ENCODE results near the gene NANP.

The NANP gene

GRCh38 chr20:25566821-25567220 is 57.0 kb downstream of the NANP start:
- H3K4me3 ChIP-seq (ENCODE audit: low read depth, low read length) = no peak overlapping the region
- TF ChIP-seq CTCF (IDR thresholded peaks at IDR 0.05; ENCODE audit: insufficient read depth, low read length, missing control alignments) = no peak
- DNase-seq (ENCODE audit: low read depth, low spot score) = no peak
- CTCF ChIA-PET = interaction anchor here (1.1 kb wide), 1 partner anchor 26 kb away, joined by 3 read pairs; no protein-coding TSS in a partner anchor
- POLR2A ChIA-PET = no interaction called here

DNA sequence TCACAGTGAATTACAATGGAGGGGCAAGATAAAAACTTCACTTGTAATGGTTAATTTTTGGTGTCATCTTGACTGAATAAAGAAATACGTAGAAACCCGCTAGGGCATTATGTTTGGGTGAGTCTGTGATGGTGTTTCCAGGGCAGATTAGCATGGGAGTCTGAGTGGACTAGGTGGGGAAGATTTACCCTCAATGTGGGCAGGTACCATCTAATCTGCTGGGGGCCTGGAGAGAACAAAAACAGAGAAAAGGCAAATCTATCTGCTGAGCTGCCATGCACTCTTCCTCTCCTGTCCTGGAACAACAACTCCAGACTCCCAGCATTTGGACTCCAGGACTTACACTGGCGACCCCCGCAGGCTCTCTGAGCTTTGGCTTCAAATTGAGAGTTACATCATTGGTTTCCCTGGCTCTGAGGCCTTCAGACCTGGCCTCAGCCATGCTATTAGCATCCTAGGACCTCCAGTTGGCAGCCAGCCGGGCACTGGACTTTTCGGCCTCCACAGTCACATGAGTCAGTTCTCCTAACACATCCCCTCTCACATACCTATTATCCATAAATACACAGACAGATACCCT is 58.1 kb downstream of the NANP start:
- DNase-seq (ENCODE audit: low read depth, low spot score) = no peak
- H3K4me3 ChIP-seq (ENCODE audit: low read depth, low read length) = no peak overlapping the region
- CTCF ChIA-PET = interaction anchor here (0.7 kb wide), 1 partner anchor 9 kb away, joined by 3 read pairs; no protein-coding TSS in a partner anchor
- POLR2A ChIA-PET = no interaction called here
- no peak for TF ChIP-seq CTCF (IDR thresholded peaks at IDR 0.05; ENCODE audit: insufficient read depth, low read length, missing control alignments)

- no peak for DNase-seq (ENCODE audit: low read depth, low spot score)
- ChIA-PET POLR2A (no interaction called here), CTCF (interaction anchor here (1.1 kb wide), 1 partner anchor 12 kb away, joined by 3 read pairs; no protein-coding TSS in a partner anchor)
- TF ChIP-seq CTCF (IDR thresholded peaks at IDR 0.05; ENCODE audit: insufficient read depth, low read length, missing control alignments) = no peak
- no peak overlapping the region for H3K4me3 ChIP-seq (ENCODE audit: low read depth, low read length)
These were observed 59.9 kb downstream of the NANP start for GRCh38 chr20:25563876-25564275.

DNA sequence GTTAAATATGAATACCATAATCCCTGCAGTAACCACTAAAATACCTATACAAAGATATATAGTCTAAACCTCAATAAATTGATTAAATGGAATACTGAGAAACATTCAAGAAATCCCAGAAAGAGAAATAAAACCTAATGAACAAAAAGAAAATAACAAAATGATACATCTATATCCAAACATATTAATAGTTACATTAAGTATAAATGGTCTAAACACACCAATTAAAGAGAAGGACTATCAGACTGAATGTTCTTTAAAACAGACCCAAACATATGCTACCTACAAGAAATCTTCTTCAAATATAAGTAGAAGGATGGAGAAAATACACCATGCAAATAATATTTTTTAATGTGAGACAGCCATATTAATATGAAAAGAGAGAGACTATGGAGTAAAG is 60.5 kb downstream of the NANP start:
- ChIA-PET CTCF (interaction anchor here (1.1 kb wide), 1 partner anchor 12 kb away, joined by 3 read pairs; no protein-coding TSS in a partner anchor), POLR2A (no interaction called here)
- H3K4me3 ChIP-seq (ENCODE audit: low read depth, low read length) = no peak overlapping the region
- TF ChIP-seq CTCF (IDR thresholded peaks at IDR 0.05; ENCODE audit: insufficient read depth, low read length, missing control alignments) = no peak
- DNase-seq (ENCODE audit: low read depth, low spot score) = no peak

Data from AG04449 (cell line).